OCI-LY3 (cell line): ENCODE data around the gene CD101.
A peak's percentile ranks its signal among the peaks of the same experiment; 100 is the strongest.

Experiments
- H2AFZ ChIP-seq: fragments of 200-600, 300-600 bp; shearing (Covaris generic); 2 replicates; pipeline ENCODE4 v1.6.0; 2014; ENCODE audit warnings: antibody characterized with exemption, low read depth, low read length
- H3K27ac ChIP-seq: fragments of 200-600, 300-600 bp; sonication (generic); 2 replicates; pipeline ENCODE4 v1.5.1; 2014; ENCODE audit warnings: mild to moderate bottlenecking, low read length, moderate library complexity, mixed read lengths
- H3K27me3 ChIP-seq: fragments of 200-600, 300-600 bp; sonication (generic); 2 replicates; pipeline ENCODE4 v1.6.1; 2014; ENCODE audit warnings: low read depth, low read length, mixed read lengths
- H3K36me3 ChIP-seq: fragments of 200-600, 300-600 bp; sonication (generic); replicated peaks from 2 replicates; pipeline ENCODE3; 2014; ENCODE audit warnings: low read depth, low read length, mixed read lengths
- H3K4me1 ChIP-seq: fragments of 300-600, 200-600 bp; sonication (generic); 2 replicates; pipeline ENCODE4 v1.6.1; 2014; ENCODE audit warnings: low read length, mixed read lengths
- H3K4me2 ChIP-seq: fragments of 200-600, 300-600 bp; sonication (generic); 2 replicates; pipeline ENCODE4 v1.6.1; 2014; ENCODE audit warnings: low read length, mixed read lengths
- H3K4me3 ChIP-seq: fragments of 300-600, 200-600 bp; sonication (generic); 2 replicates; pipeline ENCODE4 v1.5.1; 2014; ENCODE audit warnings: antibody characterized with exemption, mild to moderate bottlenecking, low read length, moderate library complexity
- H3K79me2 ChIP-seq: fragments of 300-600, 200-600 bp; shearing (Covaris generic); 2 replicates; pipeline ENCODE4 v1.6.1; 2014; ENCODE audit warnings: mild to moderate bottlenecking, low read length, mixed read lengths
- H3K9ac ChIP-seq: fragments of 300-600, 200-600 bp; shearing (Covaris generic); 2 replicates; pipeline ENCODE4 v1.6.0; 2014; ENCODE audit warnings: mild to moderate bottlenecking, low read length, moderate library complexity
- H3K9me3 ChIP-seq: fragments of 200-600, 300-600 bp; shearing (Covaris generic); 2 replicates; pipeline ENCODE4 v1.6.1; 2014; ENCODE audit warnings: low read length, mixed read lengths; ENCODE audit not compliant: insufficient read depth
- H4K20me1 ChIP-seq: fragments of 200-600, 300-600 bp; sonication (generic); 2 replicates; pipeline ENCODE4 v1.6.1; 2016; ENCODE audit warnings: low read length, mixed read lengths; ENCODE audit not compliant: insufficient read depth
- EZH2phosphoT487 ChIP-seq: fragments of 200-600 bp; shearing (Covaris generic); IDR thresholded peaks from 2 replicates; pipeline ENCODE4 v1.6.1; 2018; ENCODE audit warnings: antibody characterized with exemption, mixed run types, low read depth
- TF ChIP-seq, protein P1 (sequence below): fragments of 200-600, 300-600 bp; sonication (generic); IDR thresholded peaks from 2 replicates; pipeline ENCODE4 v1.5.1; 2014; ENCODE audit warnings: antibody characterized with exemption, low read length, low read depth

The CD101 gene

DNA sequence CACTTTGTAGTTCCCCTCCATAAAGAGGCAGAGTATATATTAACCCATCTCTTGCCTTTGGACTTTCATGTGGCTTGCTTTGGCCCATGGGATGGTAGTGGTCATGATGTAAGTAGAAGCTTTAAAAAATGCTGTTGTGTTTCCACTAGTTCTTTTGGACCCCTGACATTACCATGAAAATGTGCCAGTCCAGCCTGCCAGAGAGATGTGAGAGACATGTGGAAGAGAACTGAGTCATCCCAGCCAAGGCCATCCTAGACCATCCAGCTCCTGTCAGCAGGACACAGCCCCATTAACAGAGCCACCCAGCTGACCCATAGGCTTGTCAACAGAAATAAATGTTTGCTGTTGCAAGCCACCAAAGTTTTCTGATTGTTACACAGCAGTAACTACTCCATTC, 3.9 kb upstream of the CD101 start:
- Histone ChIP-seq H3K4me1 (peaks cover 19% of the 10 kb centered on the region), H3K4me3 (no peak overlapping the region), H3K27me3 (no peaks in the 10 kb centered on the region), H4K20me1 (no peaks in the 10 kb centered on the region), H2AFZ (no peak overlapping the region), H3K79me2 (no peaks in the 10 kb centered on the region), H3K27ac (no peak overlapping the region), H3K9me3 (no peaks in the 10 kb centered on the region), H3K9ac (no peak overlapping the region), H3K4me2 (no peak overlapping the region), H3K36me3 (no peaks in the 10 kb centered on the region)
- TF ChIP-seq EZH2phosphoT487 = no peak
- TF ChIP-seq, protein P1, sequence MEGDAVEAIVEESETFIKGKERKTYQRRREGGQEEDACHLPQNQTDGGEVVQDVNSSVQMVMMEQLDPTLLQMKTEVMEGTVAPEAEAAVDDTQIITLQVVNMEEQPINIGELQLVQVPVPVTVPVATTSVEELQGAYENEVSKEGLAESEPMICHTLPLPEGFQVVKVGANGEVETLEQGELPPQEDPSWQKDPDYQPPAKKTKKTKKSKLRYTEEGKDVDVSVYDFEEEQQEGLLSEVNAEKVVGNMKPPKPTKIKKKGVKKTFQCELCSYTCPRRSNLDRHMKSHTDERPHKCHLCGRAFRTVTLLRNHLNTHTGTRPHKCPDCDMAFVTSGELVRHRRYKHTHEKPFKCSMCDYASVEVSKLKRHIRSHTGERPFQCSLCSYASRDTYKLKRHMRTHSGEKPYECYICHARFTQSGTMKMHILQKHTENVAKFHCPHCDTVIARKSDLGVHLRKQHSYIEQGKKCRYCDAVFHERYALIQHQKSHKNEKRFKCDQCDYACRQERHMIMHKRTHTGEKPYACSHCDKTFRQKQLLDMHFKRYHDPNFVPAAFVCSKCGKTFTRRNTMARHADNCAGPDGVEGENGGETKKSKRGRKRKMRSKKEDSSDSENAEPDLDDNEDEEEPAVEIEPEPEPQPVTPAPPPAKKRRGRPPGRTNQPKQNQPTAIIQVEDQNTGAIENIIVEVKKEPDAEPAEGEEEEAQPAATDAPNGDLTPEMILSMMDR = no peak

DNA sequence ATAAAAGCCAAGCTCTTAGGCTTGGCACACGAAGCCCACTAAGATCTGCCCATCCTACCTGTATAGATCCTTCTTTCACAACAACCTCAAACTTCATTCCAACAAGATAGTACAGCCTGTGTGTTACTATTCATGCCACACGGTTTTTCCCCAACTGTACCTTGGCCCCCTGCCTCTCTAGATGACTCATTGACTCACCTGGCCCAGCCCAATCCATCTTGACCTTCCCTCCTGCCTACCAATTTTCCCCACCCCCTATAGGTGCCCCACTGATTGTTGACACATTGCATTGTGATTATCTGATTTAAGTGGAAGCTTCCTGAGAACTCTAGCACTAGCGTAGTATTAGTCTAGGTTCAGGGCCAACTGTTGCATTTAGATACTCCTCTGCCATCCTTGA, 2.0 kb upstream of the CD101 start:
- Histone ChIP-seq H3K27ac (no peak overlapping the region), H3K4me1 (peaks cover 31% of the 10 kb centered on the region), H4K20me1 (no peaks in the 10 kb centered on the region), H3K4me3 (no peak overlapping the region), H3K9me3 (no peaks in the 10 kb centered on the region), H2AFZ (no peak overlapping the region), H3K27me3 (no peaks in the 10 kb centered on the region), H3K36me3 (no peaks in the 10 kb centered on the region), H3K4me2 (no peak overlapping the region), H3K79me2 (no peaks in the 10 kb centered on the region), H3K9ac (no peak overlapping the region)
- TF ChIP-seq, protein P1 = no peak
- TF ChIP-seq EZH2phosphoT487 = no peak

DNA sequence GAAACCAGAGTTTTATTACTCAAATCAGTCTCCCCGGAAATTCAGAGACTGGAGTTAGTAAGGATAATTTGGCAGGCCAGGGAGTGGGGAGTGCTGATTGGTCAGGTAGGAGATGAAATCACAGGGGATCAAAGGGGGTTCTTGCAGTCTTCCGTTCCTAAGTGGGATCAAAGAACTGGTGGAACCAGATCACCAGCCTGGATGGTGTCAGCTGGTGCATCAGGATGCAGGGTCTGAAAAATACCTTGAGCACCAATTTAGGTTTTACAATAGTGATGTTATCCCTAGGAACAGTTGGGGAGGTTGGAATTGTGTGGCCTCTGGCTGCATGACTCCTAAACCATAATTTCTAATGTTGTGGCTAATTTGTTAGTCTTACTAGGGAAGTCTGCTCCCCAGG, 1.4 kb upstream of the CD101 start:
- Histone ChIP-seq H3K4me3 (no peak overlapping the region), H3K4me2 (no peak overlapping the region), H3K9me3 (no peaks in the 10 kb centered on the region), H3K36me3 (no peaks in the 10 kb centered on the region), H3K9ac (no peak overlapping the region), H3K4me1 (peaks cover 31% of the 10 kb centered on the region), H4K20me1 (no peaks in the 10 kb centered on the region), H3K27me3 (no peaks in the 10 kb centered on the region), H3K79me2 (no peaks in the 10 kb centered on the region), H2AFZ (no peak overlapping the region), H3K27ac (no peak overlapping the region)
- TF ChIP-seq EZH2phosphoT487 = no peak
- TF ChIP-seq, protein P1 = no peak

DNA sequence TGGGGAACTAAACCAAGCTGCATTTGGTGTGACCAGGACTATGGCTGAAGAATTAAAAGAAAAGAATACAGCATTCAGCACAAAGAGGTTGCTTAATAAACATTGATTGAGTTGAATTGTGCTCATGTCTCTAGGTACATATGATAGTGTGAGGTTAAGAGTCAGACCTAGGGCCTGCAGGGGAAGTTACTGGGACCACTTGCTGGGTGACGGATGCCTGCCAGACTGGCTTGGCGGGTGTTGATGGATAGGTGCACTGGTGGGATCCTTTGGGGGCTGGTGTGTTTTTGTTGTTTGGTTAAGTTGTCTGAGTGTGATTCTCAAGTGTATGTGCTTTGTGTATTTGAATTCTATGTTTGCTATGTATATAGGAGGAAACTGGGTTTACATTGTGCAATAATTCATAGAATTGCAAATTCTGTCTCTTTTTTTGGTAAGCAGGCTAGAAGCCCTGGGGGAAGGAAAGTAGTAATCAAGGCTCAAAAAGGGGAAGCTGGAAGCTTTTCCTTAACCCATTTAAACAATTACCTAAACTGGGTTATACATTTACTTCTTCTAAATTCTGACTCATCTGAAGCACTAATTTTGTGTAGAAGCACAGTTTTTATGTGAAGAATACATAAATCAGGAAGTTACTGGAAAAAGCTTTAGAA, 1.8 kb downstream of the CD101 start:
- TF ChIP-seq EZH2phosphoT487 = no peak
- TF ChIP-seq, protein P1 = no peak
- Histone ChIP-seq H2AFZ (no peak overlapping the region), H3K4me2 (peak overlapping the region; percentile 7; the same call in 1 of the 2 replicates), H3K9ac (no peak overlapping the region), H3K9me3 (no peaks in the 10 kb centered on the region), H3K4me1 (peaks cover 31% of the 10 kb centered on the region), H3K27me3 (no peaks in the 10 kb centered on the region), H3K36me3 (no peaks in the 10 kb centered on the region), H3K79me2 (no peaks in the 10 kb centered on the region), H3K4me3 (no peak overlapping the region), H3K27ac (no peak overlapping the region), H4K20me1 (no peaks in the 10 kb centered on the region)
